Subcutaneous adipose tissue (tissue), 4 donors: ENCODE measurements around the gene EFCAB12. TPM values are rescaled to one million over a fixed set of nuclear protein-coding genes. Genes with fewer than 3 reads are reported as not detected.

ENCODE experiments used
- total RNA-seq, 4 donors: library from RNA; depleted of rRNA; stranded (reverse); fragments of >200 nt; gene quantifications; one replicate each; pipeline ENCODE4 v1.1.0, GENCODE V29; 2016
- TF ChIP-seq, protein P1 (sequence below): fragments of 450-650 bp; IDR thresholded peaks from one replicate; pipeline ENCODE4 v1.5.1; 2016; ENCODE audit warnings: low read depth, mild to moderate bottlenecking, control low read depth, antibody characterized with exemption, moderate library complexity

The EFCAB12 gene
- total RNA-seq, 4 donors from 2014 or later: 0.94 to 1.0 TPM; not detected in 2

DNA sequence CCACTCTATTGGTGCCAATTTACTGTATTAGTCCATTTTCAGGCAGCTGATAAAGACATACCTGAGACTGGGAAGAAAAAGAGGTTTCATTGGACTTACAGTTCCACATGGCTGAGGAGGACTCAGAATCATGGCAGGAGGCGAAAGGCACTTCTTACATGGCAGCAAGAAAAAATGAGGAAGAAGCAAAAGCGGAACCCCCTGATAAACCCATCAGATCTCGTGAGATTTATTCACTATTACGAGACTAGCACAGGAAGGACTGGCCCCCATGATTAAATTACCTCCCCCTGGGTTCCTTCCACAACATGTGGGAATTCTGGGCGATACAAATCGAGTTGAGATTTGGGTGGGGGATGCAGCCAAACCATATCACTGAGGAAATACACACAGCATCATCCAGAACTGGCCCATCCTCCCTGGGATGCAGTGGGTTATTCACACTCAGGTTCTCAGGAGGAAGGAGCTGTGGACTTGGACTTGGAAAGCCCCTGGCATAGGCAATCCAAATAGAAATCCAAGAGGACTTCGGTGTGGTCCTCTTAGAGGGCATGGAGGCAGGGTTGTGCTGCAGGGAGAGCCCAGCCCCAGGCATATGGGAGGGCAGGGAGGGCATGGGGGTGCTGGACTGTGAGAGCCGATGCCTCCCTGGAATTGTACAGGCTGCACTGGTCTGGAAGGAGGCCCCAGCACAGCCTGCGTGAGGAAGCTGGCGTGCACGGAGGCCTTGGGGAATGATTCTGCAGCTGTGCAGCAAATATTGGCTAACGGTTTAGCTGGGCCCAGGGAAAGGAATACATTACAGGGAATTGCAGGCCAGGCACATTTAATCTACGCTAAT lies 62.9 kb downstream of the EFCAB12 start:
- TF ChIP-seq, protein P1, sequence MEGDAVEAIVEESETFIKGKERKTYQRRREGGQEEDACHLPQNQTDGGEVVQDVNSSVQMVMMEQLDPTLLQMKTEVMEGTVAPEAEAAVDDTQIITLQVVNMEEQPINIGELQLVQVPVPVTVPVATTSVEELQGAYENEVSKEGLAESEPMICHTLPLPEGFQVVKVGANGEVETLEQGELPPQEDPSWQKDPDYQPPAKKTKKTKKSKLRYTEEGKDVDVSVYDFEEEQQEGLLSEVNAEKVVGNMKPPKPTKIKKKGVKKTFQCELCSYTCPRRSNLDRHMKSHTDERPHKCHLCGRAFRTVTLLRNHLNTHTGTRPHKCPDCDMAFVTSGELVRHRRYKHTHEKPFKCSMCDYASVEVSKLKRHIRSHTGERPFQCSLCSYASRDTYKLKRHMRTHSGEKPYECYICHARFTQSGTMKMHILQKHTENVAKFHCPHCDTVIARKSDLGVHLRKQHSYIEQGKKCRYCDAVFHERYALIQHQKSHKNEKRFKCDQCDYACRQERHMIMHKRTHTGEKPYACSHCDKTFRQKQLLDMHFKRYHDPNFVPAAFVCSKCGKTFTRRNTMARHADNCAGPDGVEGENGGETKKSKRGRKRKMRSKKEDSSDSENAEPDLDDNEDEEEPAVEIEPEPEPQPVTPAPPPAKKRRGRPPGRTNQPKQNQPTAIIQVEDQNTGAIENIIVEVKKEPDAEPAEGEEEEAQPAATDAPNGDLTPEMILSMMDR: no peak

DNA sequence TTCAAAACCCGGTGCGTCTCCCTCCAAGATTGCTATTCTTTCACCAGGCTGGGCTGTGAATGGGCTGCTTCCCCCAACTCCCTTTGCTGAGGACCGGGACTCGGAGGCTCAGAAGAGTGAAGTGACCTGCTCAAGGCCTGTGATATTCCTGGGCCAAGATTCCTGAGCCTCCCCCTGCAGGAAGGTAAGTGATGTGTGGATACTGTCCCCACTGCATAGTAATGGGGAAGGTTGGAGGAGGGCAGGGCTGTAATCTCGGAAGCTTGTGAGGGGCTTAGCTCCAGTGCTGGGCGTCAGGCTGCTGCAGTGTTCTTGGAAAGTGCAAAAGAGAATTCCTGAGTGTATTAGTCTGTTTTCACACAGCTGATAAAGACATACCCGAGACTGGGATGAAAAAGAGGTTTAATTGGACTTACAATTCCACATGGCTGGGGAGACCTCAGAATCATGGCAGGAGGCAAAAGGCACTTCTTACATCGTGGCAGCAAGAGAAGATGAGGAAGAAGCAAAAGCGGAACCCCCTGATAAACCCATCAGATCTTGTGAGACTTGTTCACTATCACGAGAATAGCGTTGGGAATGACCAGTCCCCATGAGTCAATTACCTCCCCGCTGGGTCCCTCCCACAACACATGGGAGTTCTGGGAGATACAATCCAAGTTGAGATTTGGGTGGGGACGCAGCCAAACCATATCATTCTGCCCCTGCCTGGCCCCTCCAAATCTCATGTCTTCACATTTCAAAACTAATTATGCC lies 67.6 kb downstream of the EFCAB12 start:
- TF ChIP-seq, protein P1: no peak

DNA sequence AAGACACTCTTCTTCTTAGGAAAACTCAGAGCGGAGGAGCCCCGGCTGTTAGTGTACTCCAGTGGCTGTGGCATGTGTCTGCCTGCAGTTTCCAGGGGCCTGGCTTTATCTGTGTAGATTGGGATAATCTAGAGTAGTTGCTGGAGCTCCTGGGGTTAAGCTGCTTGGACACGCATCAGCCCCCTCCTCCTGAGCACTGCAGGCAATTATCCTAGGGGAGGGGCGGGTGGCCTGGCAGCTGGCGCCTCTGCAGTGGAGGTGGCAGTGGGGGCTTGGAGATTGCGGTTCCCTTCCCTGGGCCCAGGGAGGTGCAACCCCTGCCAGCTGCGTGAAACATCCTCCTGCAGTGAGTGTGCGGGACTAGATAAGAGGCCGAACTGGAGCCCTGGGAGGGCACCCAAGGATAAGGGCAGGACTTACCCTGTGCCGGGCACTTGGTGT lies 68.2 kb downstream of the EFCAB12 start:
- TF ChIP-seq, protein P1: no peak

DNA sequence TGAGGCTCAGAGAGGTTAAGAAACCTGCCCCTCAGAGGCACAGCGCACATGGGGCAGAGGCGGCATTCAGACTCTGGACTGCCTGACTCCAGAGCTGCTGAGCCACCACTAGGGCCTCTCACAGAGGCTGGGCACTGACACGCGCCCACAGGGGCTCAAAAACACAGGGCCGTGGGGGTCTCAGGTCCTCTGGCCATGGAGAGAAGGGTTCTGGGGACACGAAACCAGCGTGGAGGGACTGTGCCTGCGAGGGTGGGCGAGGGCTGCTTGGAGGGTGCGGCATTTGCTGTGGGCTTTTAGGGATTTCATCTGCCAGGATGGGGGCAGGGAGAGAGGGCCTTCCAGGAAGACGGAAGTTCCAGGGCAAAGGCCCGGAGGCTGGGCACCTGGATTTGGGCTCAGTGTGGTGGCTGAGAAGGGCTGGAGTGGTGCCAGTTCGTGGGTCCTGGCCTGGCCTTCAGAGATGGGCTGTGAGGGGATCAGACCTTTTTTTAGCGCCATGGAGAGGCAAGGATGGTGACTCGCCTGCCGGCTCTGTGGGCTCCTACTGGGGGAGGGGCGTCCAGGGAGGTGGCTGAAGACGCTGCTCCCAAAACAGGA lies 69.6 kb downstream of the EFCAB12 start:
- TF ChIP-seq, protein P1: no peak

DNA sequence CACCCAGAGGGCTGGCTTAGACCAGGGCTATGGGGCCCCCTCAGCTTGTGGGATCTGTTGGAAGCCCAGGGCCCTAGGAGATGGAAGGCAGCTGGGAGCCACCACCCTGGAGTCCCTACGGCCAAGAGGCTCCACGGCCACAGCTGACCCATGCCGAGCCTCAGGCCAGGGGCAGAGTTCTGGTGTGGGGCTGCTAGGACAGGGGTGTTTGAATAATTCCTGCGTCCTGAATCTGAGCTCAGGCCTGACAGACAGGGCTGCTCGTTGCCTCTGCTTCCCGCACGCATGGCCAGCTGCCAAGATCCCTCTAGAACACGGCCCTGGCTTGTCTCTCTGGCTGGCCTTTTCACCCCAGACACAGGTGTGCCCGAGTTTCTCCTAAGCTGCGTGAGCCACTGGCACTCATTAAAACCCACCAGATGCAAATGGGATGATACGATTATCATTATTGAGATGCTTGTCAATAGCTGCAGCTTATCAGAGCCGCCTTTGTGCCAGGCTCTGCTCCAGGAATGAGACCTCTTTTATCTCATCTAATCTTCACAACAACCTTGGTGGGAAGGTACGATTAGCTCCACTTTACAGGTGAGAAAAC lies 70.2 kb downstream of the EFCAB12 start:
- TF ChIP-seq, protein P1: no peak

DNA sequence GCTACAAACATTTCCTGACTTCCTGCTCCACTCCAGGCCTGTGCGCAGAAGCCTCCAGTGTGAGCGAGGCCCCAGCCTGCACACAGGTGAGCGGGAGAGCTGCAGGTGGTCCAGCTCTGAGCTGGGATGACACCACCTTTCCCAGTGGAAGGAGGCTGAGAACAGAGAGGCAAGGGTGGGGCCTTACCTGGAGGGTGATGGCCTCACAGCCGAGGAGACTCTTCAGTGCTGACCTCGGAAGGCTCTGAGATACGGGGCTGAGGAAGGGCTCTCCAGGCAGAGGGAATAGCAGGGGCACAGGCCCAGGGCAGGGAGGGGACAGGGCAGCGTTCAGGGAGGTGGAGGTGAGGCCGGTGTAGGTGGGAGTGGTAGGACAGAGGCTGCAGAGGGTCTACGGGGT lies 70.8 kb downstream of the EFCAB12 start:
- TF ChIP-seq, protein P1: no peak
